ENCODE results near the gene HSPB3. TPM values are rescaled to one million over a fixed set of nuclear protein-coding genes. Genes with fewer than 3 reads are reported as not detected.

Gene HSPB3
- total and polyA plus RNA-seq, 2 donors from 2014 or later = not detected

DNA sequence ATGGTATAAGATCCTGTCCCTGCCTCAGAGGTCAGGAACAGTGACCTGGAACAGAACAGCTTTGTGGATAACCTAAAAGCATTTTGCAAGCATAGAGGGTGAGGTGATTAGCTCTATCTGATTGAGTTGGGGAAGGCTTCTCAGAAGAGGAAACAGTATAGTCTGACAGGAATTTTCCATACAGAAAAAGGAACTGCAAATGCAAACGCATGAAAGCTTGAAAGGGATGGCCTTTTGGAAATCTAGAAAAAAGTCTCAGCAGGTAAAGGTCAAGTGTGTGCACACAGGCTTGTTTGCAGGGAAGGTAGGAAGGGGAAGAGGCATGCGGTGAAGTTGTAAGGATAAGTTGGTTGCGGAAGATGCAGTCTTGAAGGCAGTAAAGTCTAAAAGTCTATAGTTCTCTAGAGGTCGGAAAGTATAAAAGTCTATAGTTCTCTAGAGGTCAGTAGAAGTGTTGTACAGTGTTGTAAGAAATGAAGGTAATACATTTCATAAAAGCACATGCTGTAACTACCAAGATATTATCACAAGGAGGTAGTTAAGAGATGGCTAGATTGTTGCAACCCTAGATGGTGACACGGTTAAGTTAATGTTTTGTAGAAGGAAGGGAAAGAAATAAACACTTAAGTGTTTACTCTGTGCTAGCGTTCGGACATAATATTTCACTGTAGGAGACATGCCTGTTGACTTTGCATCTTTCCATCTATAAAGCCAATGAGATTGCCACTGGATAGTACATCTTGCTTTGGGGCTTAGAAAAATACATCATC lies 16.7 kb upstream of the HSPB3 start:
- Histone ChIP-seq H3K9ac (ENCODE audit: low read length in 3 of 3) (no peak overlapping the region), H3K27ac (ENCODE audit: low read depth in 2 of 2, low read length in 2 of 2) (peak overlapping the region in 1 of 2 donors; percentile 15), H3K27me3 (ENCODE audit: control insufficient read depth, insufficient read depth, low read length) (no peaks in the 10 kb centered on the region), H3K36me3 (ENCODE audit: control insufficient read depth in 2 of 3, insufficient read depth in 3 of 3, low read length in 3 of 3) (no peaks in the 10 kb centered on the region), H3K9me3 (ENCODE audit: control insufficient read depth in 2 of 3, insufficient read depth in 1 of 3, low read length in 3 of 3) (no peaks in the 10 kb centered on the region), H3K4me3 (ENCODE audit: low read length in 3 of 3) (no peak overlapping the region), H3K4me1 (ENCODE audit: control insufficient read depth in 2 of 3, insufficient read depth in 2 of 3, low read depth in 1 of 3, low read length in 3 of 3) (peaks cover 0 to 12% (median 4%) of the 10 kb centered on the region in 3 donors)
- intact Hi-C loops (cut with DNase I) = no loop called here
- TF ChIP-seq, protein P1, sequence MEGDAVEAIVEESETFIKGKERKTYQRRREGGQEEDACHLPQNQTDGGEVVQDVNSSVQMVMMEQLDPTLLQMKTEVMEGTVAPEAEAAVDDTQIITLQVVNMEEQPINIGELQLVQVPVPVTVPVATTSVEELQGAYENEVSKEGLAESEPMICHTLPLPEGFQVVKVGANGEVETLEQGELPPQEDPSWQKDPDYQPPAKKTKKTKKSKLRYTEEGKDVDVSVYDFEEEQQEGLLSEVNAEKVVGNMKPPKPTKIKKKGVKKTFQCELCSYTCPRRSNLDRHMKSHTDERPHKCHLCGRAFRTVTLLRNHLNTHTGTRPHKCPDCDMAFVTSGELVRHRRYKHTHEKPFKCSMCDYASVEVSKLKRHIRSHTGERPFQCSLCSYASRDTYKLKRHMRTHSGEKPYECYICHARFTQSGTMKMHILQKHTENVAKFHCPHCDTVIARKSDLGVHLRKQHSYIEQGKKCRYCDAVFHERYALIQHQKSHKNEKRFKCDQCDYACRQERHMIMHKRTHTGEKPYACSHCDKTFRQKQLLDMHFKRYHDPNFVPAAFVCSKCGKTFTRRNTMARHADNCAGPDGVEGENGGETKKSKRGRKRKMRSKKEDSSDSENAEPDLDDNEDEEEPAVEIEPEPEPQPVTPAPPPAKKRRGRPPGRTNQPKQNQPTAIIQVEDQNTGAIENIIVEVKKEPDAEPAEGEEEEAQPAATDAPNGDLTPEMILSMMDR (IDR thresholded peaks at IDR 0.05; ENCODE audit: borderline replicate concordance, extremely low read depth, insufficient read depth) = no peak
- no peak for DNase-seq
- FAIRE-seq = no peak

DNA sequence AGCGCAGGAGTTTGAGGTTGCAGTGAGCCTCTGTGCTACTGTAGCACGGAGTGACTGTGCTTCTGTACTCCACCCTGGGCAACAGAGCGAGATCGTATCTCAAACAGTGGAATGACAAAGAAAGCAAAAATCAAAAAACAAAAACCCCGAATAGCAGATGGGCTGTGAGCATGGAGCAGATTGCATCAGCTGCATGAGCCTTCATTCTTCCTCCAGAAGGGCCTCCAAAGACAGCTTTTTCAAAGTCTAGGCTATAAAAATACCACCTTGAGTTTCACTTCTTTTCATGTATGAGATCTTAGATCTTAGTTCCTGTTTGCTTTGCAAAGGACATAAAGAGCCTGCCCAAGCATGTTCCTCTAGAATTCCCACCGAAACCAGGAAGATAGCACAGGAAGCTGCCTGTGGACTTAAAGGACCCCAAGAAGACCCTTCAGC lies 15.0 kb upstream of the HSPB3 start:
- intact Hi-C loops (cut with DNase I) = no loop called here
- no peak for DNase-seq
- H3K9me3 ChIP-seq (ENCODE audit: control insufficient read depth in 2 of 3, insufficient read depth in 1 of 3, low read length in 3 of 3) = no peaks in the 10 kb centered on the region
- H3K36me3 ChIP-seq (ENCODE audit: control insufficient read depth in 2 of 3, insufficient read depth in 3 of 3, low read length in 3 of 3) = no peaks in the 10 kb centered on the region
- peaks cover 0 to 12% (median 4%) of the 10 kb centered on the region in 3 donors for H3K4me1 ChIP-seq (ENCODE audit: control insufficient read depth in 2 of 3, insufficient read depth in 2 of 3, low read depth in 1 of 3, low read length in 3 of 3)
- H3K9ac ChIP-seq (ENCODE audit: low read length in 3 of 3) = no peak overlapping the region
- TF ChIP-seq, protein P1 (IDR thresholded peaks at IDR 0.05; ENCODE audit: borderline replicate concordance, extremely low read depth, insufficient read depth) = no peak
- no peaks in the 10 kb centered on the region for H3K27me3 ChIP-seq (ENCODE audit: control insufficient read depth, insufficient read depth, low read length)
- no peak for FAIRE-seq
- H3K27ac ChIP-seq (ENCODE audit: low read depth in 2 of 2, low read length in 2 of 2) = no peak overlapping the region
- H3K4me3 ChIP-seq (ENCODE audit: low read length in 3 of 3) = no peak overlapping the region

DNA sequence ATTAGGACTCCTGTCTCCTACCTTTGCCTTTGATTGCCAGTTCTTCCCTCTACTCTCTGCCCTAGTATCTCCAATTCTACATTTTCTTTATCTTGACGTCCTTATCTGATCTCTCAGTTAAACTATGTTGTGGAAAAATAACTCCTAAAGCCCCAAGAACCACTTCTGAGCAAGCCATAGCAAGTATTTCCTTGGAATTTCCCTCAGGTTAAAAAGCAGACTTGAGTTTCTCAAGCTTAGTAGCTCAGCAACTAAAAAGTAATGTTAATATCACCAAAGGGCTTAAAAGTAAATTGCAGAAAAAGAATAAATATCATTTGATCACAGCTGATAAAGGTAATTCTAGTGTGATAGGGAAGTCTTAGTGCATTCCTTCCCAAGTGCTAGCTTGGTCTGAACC lies 13.2 kb upstream of the HSPB3 start:
- Histone ChIP-seq H3K27ac (ENCODE audit: low read depth in 2 of 2, low read length in 2 of 2) (peak overlapping the region in 1 of 2 donors; percentile 2), H3K9ac (ENCODE audit: low read length in 3 of 3) (no peak overlapping the region), H3K27me3 (ENCODE audit: control insufficient read depth, insufficient read depth, low read length) (no peaks in the 10 kb centered on the region), H3K36me3 (ENCODE audit: control insufficient read depth in 2 of 3, insufficient read depth in 3 of 3, low read length in 3 of 3) (no peaks in the 10 kb centered on the region), H3K4me1 (ENCODE audit: control insufficient read depth in 2 of 3, insufficient read depth in 2 of 3, low read depth in 1 of 3, low read length in 3 of 3) (peaks cover 0 to 12% (median 4%) of the 10 kb centered on the region in 3 donors), H3K4me3 (ENCODE audit: low read length in 3 of 3) (no peak overlapping the region), H3K9me3 (ENCODE audit: control insufficient read depth in 2 of 3, insufficient read depth in 1 of 3, low read length in 3 of 3) (no peaks in the 10 kb centered on the region)
- TF ChIP-seq, protein P1 (IDR thresholded peaks at IDR 0.05; ENCODE audit: borderline replicate concordance, extremely low read depth, insufficient read depth) = no peak
- no peak for FAIRE-seq
- intact Hi-C loops (cut with DNase I) = no loop called here
- no peak for DNase-seq

All from kidney (tissue), 14 donors.